ENCODE data around the gene ATP10A.
A peak's percentile ranks its signal among the peaks of the same experiment; 100 is the strongest.

ATP10A gene

GRCh38 chr15:25695875-25696760, 167.0 kb downstream of the ATP10A start:
- no peaks in the 10 kb centered on the region for H3K27me3 Mint-ChIP-seq
- H3K36me3 Mint-ChIP-seq (ENCODE audit: insufficient read depth), result peaks cover 11% of the 10 kb centered on the region
- ATAC-seq (replicated peaks) (no peak), DNase-seq (no peak)
- H3K9me3 Mint-ChIP-seq, result no peaks in the 10 kb centered on the region
- no peak overlapping the region for H3K4me3 Mint-ChIP-seq
- no peaks in the 10 kb centered on the region for H3K4me1 Mint-ChIP-seq (ENCODE audit: low read depth in 2 of 2)
- H3K27ac Mint-ChIP-seq, result no peak overlapping the region

GRCh38 chr15:25694823-25695312, 168.3 kb downstream of the ATP10A start:
- no peak for ATAC-seq (replicated peaks)
- Mint-ChIP-seq H3K27ac (no peak overlapping the region), H3K4me3 (no peak overlapping the region), H3K27me3 (no peaks in the 10 kb centered on the region), H3K36me3 (ENCODE audit: insufficient read depth) (peaks cover 11% of the 10 kb centered on the region), H3K4me1 (ENCODE audit: low read depth in 2 of 2) (no peaks in the 10 kb centered on the region), H3K9me3 (no peaks in the 10 kb centered on the region)
- DNase-seq, result no peak

GRCh38 chr15:25694239-25694584, 168.9 kb downstream of the ATP10A start:
- Mint-ChIP-seq H3K27ac (no peak overlapping the region), H3K36me3 (ENCODE audit: insufficient read depth) (peaks cover 10% of the 10 kb centered on the region), H3K4me1 (ENCODE audit: low read depth in 2 of 2) (no peaks in the 10 kb centered on the region), H3K27me3 (no peaks in the 10 kb centered on the region), H3K9me3 (no peaks in the 10 kb centered on the region), H3K4me3 (no peak overlapping the region)
- no peak for ATAC-seq (replicated peaks)
- DNase-seq, result no peak

GRCh38 chr15:25693321-25694238, 169.5 kb downstream of the ATP10A start:
- Mint-ChIP-seq H3K27me3 (no peaks in the 10 kb centered on the region), H3K4me1 (ENCODE audit: low read depth in 2 of 2) (no peaks in the 10 kb centered on the region), H3K9me3 (no peaks in the 10 kb centered on the region), H3K4me3 (no peak overlapping the region), H3K36me3 (ENCODE audit: insufficient read depth) (peaks cover 6% of the 10 kb centered on the region), H3K27ac (peak overlapping the region in 1 of 2 donors; percentile 29)
- DNase-seq, result no peak
- no peak for ATAC-seq (replicated peaks)

GRCh38 chr15:25691544-25692430, 171.3 kb downstream of the ATP10A start:
- H3K27ac Mint-ChIP-seq, result no peak overlapping the region
- H3K9me3 Mint-ChIP-seq, result no peaks in the 10 kb centered on the region
- H3K4me1 Mint-ChIP-seq (ENCODE audit: low read depth in 2 of 2), result no peaks in the 10 kb centered on the region
- H3K4me3 Mint-ChIP-seq, result no peak overlapping the region
- DNase-seq (no peak), ATAC-seq (replicated peaks) (no peak)
- H3K36me3 Mint-ChIP-seq (ENCODE audit: insufficient read depth), result peaks cover 9% of the 10 kb centered on the region
- no peaks in the 10 kb centered on the region for H3K27me3 Mint-ChIP-seq

GRCh38 chr15:25690673-25691543, 172.2 kb downstream of the ATP10A start:
- peaks cover 9% of the 10 kb centered on the region for H3K36me3 Mint-ChIP-seq (ENCODE audit: insufficient read depth)
- DNase-seq, result no peak
- ATAC-seq (replicated peaks), result no peak

GRCh38 chr15:25689592-25689991, 173.5 kb downstream of the ATP10A start:
- Mint-ChIP-seq H3K27ac (peak overlapping the region in 1 of 2 donors; percentile 62), H3K27me3 (no peaks in the 10 kb centered on the region), H3K4me3 (no peak overlapping the region), H3K9me3 (no peaks in the 10 kb centered on the region), H3K4me1 (ENCODE audit: low read depth in 2 of 2) (no peaks in the 10 kb centered on the region), H3K36me3 (ENCODE audit: insufficient read depth) (peaks cover 6% of the 10 kb centered on the region)
- no peak for ATAC-seq (replicated peaks)
- no peak for DNase-seq

More at GRCh38 chr15:25690673-25691543, 172.2 kb downstream of the ATP10A start:
- Mint-ChIP-seq H3K27me3 (no peaks in the 10 kb centered on the region), H3K4me1 (ENCODE audit: low read depth in 2 of 2) (no peaks in the 10 kb centered on the region), H3K4me3 (no peak overlapping the region), H3K9me3 (no peaks in the 10 kb centered on the region), H3K27ac (no peak overlapping the region)

- ATAC-seq (replicated peaks) (no peak), DNase-seq (no peak)
- H3K36me3 Mint-ChIP-seq (ENCODE audit: insufficient read depth), result peaks cover 3% of the 10 kb centered on the region
- H3K27me3 Mint-ChIP-seq, result no peaks in the 10 kb centered on the region
- H3K4me3 Mint-ChIP-seq, result no peak overlapping the region
- peaks cover 2% of the 10 kb centered on the region in 2 donors for H3K9me3 Mint-ChIP-seq
- H3K4me1 Mint-ChIP-seq (ENCODE audit: low read depth in 2 of 2), result no peaks in the 10 kb centered on the region
- no peak overlapping the region for H3K27ac Mint-ChIP-seq
These were observed 175.0 kb downstream of the ATP10A start for GRCh38 chr15:25688166-25688565.

- Mint-ChIP-seq H3K27me3 (no peaks in the 10 kb centered on the region), H3K27ac (no peak overlapping the region), H3K4me3 (no peak overlapping the region), H3K9me3 (peaks cover 4 to 6% of the 10 kb centered on the region in 2 donors), H3K4me1 (ENCODE audit: low read depth in 2 of 2) (no peaks in the 10 kb centered on the region), H3K36me3 (ENCODE audit: insufficient read depth) (peaks cover 3% of the 10 kb centered on the region)
- DNase-seq (no peak), ATAC-seq (replicated peaks) (no peak)
These were observed 175.4 kb downstream of the ATP10A start for GRCh38 chr15:25687689-25688088.

GRCh38 chr15:25687276-25687675, 175.9 kb downstream of the ATP10A start:
- no peak for ATAC-seq (replicated peaks)
- H3K27me3 Mint-ChIP-seq, result no peaks in the 10 kb centered on the region
- DNase-seq, result no peak
- H3K4me1 Mint-ChIP-seq (ENCODE audit: low read depth in 2 of 2), result no peaks in the 10 kb centered on the region
- no peak overlapping the region for H3K4me3 Mint-ChIP-seq
- no peak overlapping the region for H3K27ac Mint-ChIP-seq
- peaks cover 4 to 6% of the 10 kb centered on the region in 2 donors for H3K9me3 Mint-ChIP-seq
- peaks cover 3% of the 10 kb centered on the region for H3K36me3 Mint-ChIP-seq (ENCODE audit: insufficient read depth)

GRCh38 chr15:25686780-25687179, 176.3 kb downstream of the ATP10A start:
- Mint-ChIP-seq H3K27ac (no peak overlapping the region), H3K4me3 (no peak overlapping the region), H3K36me3 (ENCODE audit: insufficient read depth) (peaks cover 3% of the 10 kb centered on the region), H3K9me3 (peaks cover 4 to 6% of the 10 kb centered on the region in 2 donors), H3K27me3 (no peaks in the 10 kb centered on the region), H3K4me1 (ENCODE audit: low read depth in 2 of 2) (no peaks in the 10 kb centered on the region)
- ATAC-seq (replicated peaks), result no peak
- no peak for DNase-seq

Measured in effector memory CD8-positive, alpha-beta T cell (primary cell).